H9 (cell line): ENCODE measurements around the gene HS1BP3. TPM values are rescaled to one million over a fixed set of nuclear protein-coding genes. Genes with fewer than 3 reads are reported as not detected.

Experiments used
- DNase-seq: peaks from one replicate; pipeline ENCODE4 v3.0.0-alpha.2; 2017
- H2AFZ ChIP-seq: one replicate; pipeline ENCODE4 v1.6.1; 2013; ENCODE audit warnings: mild to moderate bottlenecking, low read length, control low read depth, moderate library complexity
- H2AK5ac ChIP-seq: 2 replicates; pipeline ENCODE4 v1.6.1; 2013; ENCODE audit warnings: low read length, control low read depth, mixed read lengths; ENCODE audit not compliant: insufficient read length
- H2BK120ac ChIP-seq: one replicate; pipeline ENCODE4 v1.6.1; 2013; ENCODE audit warnings: low read depth, mild to moderate bottlenecking, low read length, control low read depth, inconsistent platforms; ENCODE audit not compliant: poor library complexity, severe bottlenecking
- H2BK12ac ChIP-seq: 2 replicates; pipeline ENCODE4 v1.6.1; 2013; ENCODE audit warnings: low read length, control low read depth, mixed read lengths, low read depth; ENCODE audit not compliant: insufficient read length
- H2BK15ac ChIP-seq: 2 replicates; pipeline ENCODE4 v1.6.1; 2013; ENCODE audit warnings: low read depth, low read length, control low read depth
- H2BK20ac ChIP-seq: one replicate; pipeline ENCODE4 v1.6.1; 2013; ENCODE audit warnings: low read depth, mild to moderate bottlenecking, low read length, control low read depth, inconsistent platforms; ENCODE audit not compliant: poor library complexity, severe bottlenecking
- H2BK5ac ChIP-seq: 2 replicates; pipeline ENCODE4 v1.6.1; 2013; ENCODE audit warnings: low read length, control low read depth, mixed read lengths; ENCODE audit not compliant: insufficient read length
- H3K14ac ChIP-seq: 2 replicates; pipeline ENCODE4 v1.6.1; 2013; ENCODE audit warnings: low read length, control low read depth; ENCODE audit not compliant: insufficient read depth
- H3K18ac ChIP-seq: 2 replicates; pipeline ENCODE4 v1.6.1; 2013; ENCODE audit warnings: low read depth, mild to moderate bottlenecking, mixed read lengths, low read length, control low read depth; ENCODE audit not compliant: insufficient read length
- H3K23ac ChIP-seq: 2 replicates; pipeline ENCODE4 v1.6.1; 2013; ENCODE audit warnings: low read length, control low read depth, mixed read lengths, low read depth; ENCODE audit not compliant: insufficient read length
- H3K23me2 ChIP-seq: 2 replicates; pipeline ENCODE4 v1.6.1; 2013; ENCODE audit warnings: low read depth, mild to moderate bottlenecking, mixed read lengths, low read length, control low read depth; ENCODE audit not compliant: insufficient read length, poor library complexity, severe bottlenecking
- H3K27ac ChIP-seq: 2 replicates; pipeline ENCODE4 v1.5.1; 2013; ENCODE audit warnings: low read length, control low read depth, mixed read lengths, low read depth; ENCODE audit not compliant: insufficient read length
- H3K27me3 ChIP-seq: 2 replicates; pipeline ENCODE4 v1.6.1; 2013; ENCODE audit warnings: low read length, control low read depth, inconsistent platforms; ENCODE audit not compliant: insufficient read depth
- H3K4ac ChIP-seq: 2 replicates; pipeline ENCODE4 v1.6.1; 2013; ENCODE audit warnings: low read depth, mild to moderate bottlenecking, control low read depth, inconsistent platforms, low read length, moderate library complexity
- H3K4me1 ChIP-seq: 2 replicates; pipeline ENCODE4 v1.6.1; 2013; ENCODE audit warnings: low read length, control low read depth, inconsistent platforms; ENCODE audit not compliant: insufficient read depth
- H3K4me2 ChIP-seq: 2 replicates; pipeline ENCODE4 v1.6.1; 2013; ENCODE audit warnings: low read length, control low read depth, mixed read lengths; ENCODE audit not compliant: insufficient read length, insufficient read depth
- H3K56ac ChIP-seq: 2 replicates; pipeline ENCODE4 v1.6.1; 2013; ENCODE audit warnings: low read depth, mild to moderate bottlenecking, mixed read lengths, low read length, control low read depth; ENCODE audit not compliant: insufficient read length
- H3K79me1 ChIP-seq: 2 replicates; pipeline ENCODE4 v1.6.1; 2013; ENCODE audit warnings: low read depth, mild to moderate bottlenecking, moderate library complexity, low read length, control low read depth, inconsistent platforms; ENCODE audit not compliant: insufficient read depth, poor library complexity, severe bottlenecking
- H3K79me2 ChIP-seq: 2 replicates; pipeline ENCODE4 v1.6.1; 2013; ENCODE audit warnings: low read length, control low read depth, inconsistent platforms; ENCODE audit not compliant: insufficient read depth
- H3K9ac ChIP-seq: 2 replicates; pipeline ENCODE4 v1.6.1; 2013; ENCODE audit warnings: low read length, control low read depth, mixed read lengths; ENCODE audit not compliant: insufficient read length; ENCODE audit errors: extremely low read depth
- H3K9me3 ChIP-seq: one replicate; pipeline ENCODE4 v1.6.1; 2013; ENCODE audit warnings: low read depth, low read length, inconsistent platforms; ENCODE audit not compliant: control insufficient read depth
- H3T11ph ChIP-seq: one replicate; pipeline ENCODE4 v1.6.1; 2013; ENCODE audit warnings: mild to moderate bottlenecking, low read length, control low read depth, inconsistent platforms
- H4K20me1 ChIP-seq: one replicate; pipeline ENCODE4 v1.6.1; 2013; ENCODE audit not compliant: control insufficient read depth, insufficient read length, insufficient read depth
- H4K5ac ChIP-seq: 2 replicates; pipeline ENCODE4 v1.6.1; 2013; ENCODE audit warnings: low read depth, mild to moderate bottlenecking, mixed read lengths, low read length, control low read depth; ENCODE audit not compliant: insufficient read length
- H4K8ac ChIP-seq: replicated peaks from 2 replicates; pipeline ENCODE4 v1.6.1; 2013; ENCODE audit warnings: low read length, control low read depth, mixed read lengths, low read depth; ENCODE audit not compliant: insufficient read length
- H4K91ac ChIP-seq: 2 replicates; pipeline ENCODE4 v1.6.1; 2013; ENCODE audit warnings: low read depth, mild to moderate bottlenecking, moderate library complexity, mixed read lengths, low read length, control low read depth; ENCODE audit not compliant: insufficient read length
- H3K27ac Mint-ChIP-seq, 3 experiments: 2 replicates in 2 of 3; 3 replicates in 1 of 3; pipeline ENCODE4 v1.8.0; 2020 to 2021; ENCODE audit warnings: mixed read lengths in 3 of 3, mild to moderate bottlenecking in 1 of 3, moderate library complexity in 1 of 3
- H3K27me3 Mint-ChIP-seq: 2 replicates; pipeline ENCODE4 v1.8.0; 2021; ENCODE audit warnings: low read depth, mild to moderate bottlenecking, moderate library complexity, mixed read lengths
- H3K36me3 Mint-ChIP-seq, 3 experiments: 2 replicates in 2 of 3; 3 replicates in 1 of 3; pipeline ENCODE4 v1.8.0; 2020 to 2021; ENCODE audit warnings: low read depth in 3 of 3, mixed read lengths in 3 of 3; ENCODE audit not compliant: insufficient read depth in 1 of 3
- H3K4me1 Mint-ChIP-seq, 2 experiments: 2 replicates each; pipeline ENCODE4 v1.8.0; 2020; ENCODE audit warnings: mixed read lengths in 2 of 2
- H3K4me3 Mint-ChIP-seq, 2 experiments: 2 replicates in 1 of 2; 3 replicates in 1 of 2; pipeline ENCODE4 v1.8.0; 2020 to 2021; ENCODE audit warnings: mild to moderate bottlenecking in 2 of 2, mixed read lengths in 2 of 2, moderate library complexity in 1 of 2
- H3K9me3 Mint-ChIP-seq, 2 experiments: 2 replicates in 1 of 2; 3 replicates in 1 of 2; pipeline ENCODE4 v1.8.0; 2020; ENCODE audit warnings: mild to moderate bottlenecking in 2 of 2, mixed read lengths in 2 of 2, moderate library complexity in 1 of 2
- CTCF ChIP-seq: fragments of 200-600 bp; sonication (generic); conservative IDR thresholded peaks from 3 replicates; pipeline ENCODE4 v1.8.0; 2021; ENCODE audit warnings: antibody characterized with exemption, mild to moderate bottlenecking
- WGBS: extraction: QIAGEN DNeasy Blood & Tissue Kit; methylation state at CpG from one replicate; pipeline ENCODE4 v1.1.7; 2013; ENCODE audit warnings: missing lambda C conversion rate, low lambda C conversion rate, mixed read lengths; ENCODE audit not compliant: insufficient read length; ENCODE audit errors: extremely low coverage; 5-methylcytosine and 5-hydroxymethylcytosine counted together
- total RNA-seq: library from RNA; stranded (reverse); gene quantifications from 2 replicates; pipeline ENCODE4 v1.2.1, GENCODE V29; 2021

The HS1BP3 gene
- total RNA-seq, 1 experiment from 2014 or later: 11.1 TPM

GRCh38 chr2:20599001-20599600 lies 51.8 kb downstream of the HS1BP3 start:
- TF ChIP-seq CTCF: no peak
- H4K5ac ChIP-seq: no peak overlapping the region

More at GRCh38 chr2:20599001-20599600, 51.8 kb downstream of the HS1BP3 start:
- no peak overlapping the region for H3T11ph ChIP-seq
- no CpG with 5 or more reads among the region's 12 CpGs for WGBS
- no peak overlapping the region for H2BK12ac ChIP-seq
- H4K91ac ChIP-seq: no peak overlapping the region
- no peaks in the 10 kb centered on the region for H3K23me2 ChIP-seq
- H2BK20ac ChIP-seq: no peak overlapping the region
- no peak overlapping the region for H3K4ac ChIP-seq
- no peak overlapping the region for H3K4me3 Mint-ChIP-seq
- H3K4me1 ChIP-seq: no peaks in the 10 kb centered on the region; the same call in 1 of the 2 replicates
- H3K79me2 ChIP-seq: no peaks in the 10 kb centered on the region
- no peaks in the 10 kb centered on the region for H3K36me3 Mint-ChIP-seq
- H3K79me1 ChIP-seq: no peaks in the 10 kb centered on the region
- H2BK120ac ChIP-seq: no peak overlapping the region
- H2AFZ ChIP-seq: no peak overlapping the region
- H3K27ac Mint-ChIP-seq: no peak overlapping the region
- H3K27me3 ChIP-seq: no peaks in the 10 kb centered on the region
- no peak for DNase-seq
- H2AK5ac ChIP-seq: no peak overlapping the region
- no peak overlapping the region for H3K27ac ChIP-seq
- no peak overlapping the region for H4K8ac ChIP-seq
- H2BK15ac ChIP-seq: no peak overlapping the region
- no peaks in the 10 kb centered on the region for H3K9me3 Mint-ChIP-seq
- H2BK5ac ChIP-seq: no peak overlapping the region
- peaks cover 20 to 22% of the 10 kb centered on the region in 2 experiments for H3K4me1 Mint-ChIP-seq
- no peak overlapping the region for H3K23ac ChIP-seq
- H3K18ac ChIP-seq: no peak overlapping the region
- no peak overlapping the region for H3K14ac ChIP-seq
- H3K27me3 Mint-ChIP-seq: peaks cover 8% of the 10 kb centered on the region
- no peak overlapping the region for H3K56ac ChIP-seq
- no peaks in the 10 kb centered on the region for H3K9me3 ChIP-seq
- H4K20me1 ChIP-seq: no peaks in the 10 kb centered on the region
- no peak overlapping the region for H3K9ac ChIP-seq
- no peak overlapping the region for H3K4me2 ChIP-seq
